ENCODE data around the gene DLG2.

The DLG2 gene

GRCh38 chr11:83715927-83716535, 1911.1 kb downstream of the DLG2 start:
- Histone ChIP-seq H3K9me3 (ENCODE audit: low read length) (no peaks in the 10 kb centered on the region), H3K4me1 (ENCODE audit: insufficient read depth, low read length) (peaks cover 2% of the 10 kb centered on the region), H3K36me3 (ENCODE audit: insufficient read depth, low read length) (no peaks in the 10 kb centered on the region), H3K27me3 (ENCODE audit: insufficient read depth, low read length) (no peaks in the 10 kb centered on the region), H3K4me3 (ENCODE audit: low read length) (no peak overlapping the region), H2AFZ (ENCODE audit: low read depth, low read length) (no peak overlapping the region)

GRCh38 chr11:83713708-83714107, 1913.4 kb downstream of the DLG2 start:
- Histone ChIP-seq H3K27me3 (ENCODE audit: insufficient read depth, low read length) (no peaks in the 10 kb centered on the region), H3K4me3 (ENCODE audit: low read length) (no peak overlapping the region), H2AFZ (ENCODE audit: low read depth, low read length) (no peak overlapping the region), H3K36me3 (ENCODE audit: insufficient read depth, low read length) (no peaks in the 10 kb centered on the region), H3K9me3 (ENCODE audit: low read length) (no peaks in the 10 kb centered on the region), H3K4me1 (ENCODE audit: insufficient read depth, low read length) (peaks cover 3% of the 10 kb centered on the region)

GRCh38 chr11:83711106-83711527, 1916.0 kb downstream of the DLG2 start:
- no peaks in the 10 kb centered on the region for H3K36me3 ChIP-seq (ENCODE audit: insufficient read depth, low read length)
- peaks cover 3% of the 10 kb centered on the region for H3K4me1 ChIP-seq (ENCODE audit: insufficient read depth, low read length)
- H2AFZ ChIP-seq (ENCODE audit: low read depth, low read length), result no peak overlapping the region
- H3K27me3 ChIP-seq (ENCODE audit: insufficient read depth, low read length), result no peaks in the 10 kb centered on the region
- H3K4me3 ChIP-seq (ENCODE audit: low read length), result no peak overlapping the region
- no peaks in the 10 kb centered on the region for H3K9me3 ChIP-seq (ENCODE audit: low read length)

- Histone ChIP-seq H3K4me3 (ENCODE audit: low read length) (no peak overlapping the region), H3K4me1 (ENCODE audit: insufficient read depth, low read length) (peaks cover 3% of the 10 kb centered on the region), H3K9me3 (ENCODE audit: low read length) (no peaks in the 10 kb centered on the region), H3K27me3 (ENCODE audit: insufficient read depth, low read length) (no peaks in the 10 kb centered on the region), H3K36me3 (ENCODE audit: insufficient read depth, low read length) (no peaks in the 10 kb centered on the region), H2AFZ (ENCODE audit: low read depth, low read length) (no peak overlapping the region)
Observed at GRCh38 chr11:83709434-83709833, 1917.7 kb downstream of the DLG2 start.

GRCh38 chr11:83706566-83706965, 1920.6 kb downstream of the DLG2 start:
- H3K4me3 ChIP-seq (ENCODE audit: low read length), result no peak overlapping the region
- H3K9me3 ChIP-seq (ENCODE audit: low read length), result no peaks in the 10 kb centered on the region

GRCh38 chr11:83702796-83703195, 1924.3 kb downstream of the DLG2 start:
- Histone ChIP-seq H2AFZ (ENCODE audit: low read depth, low read length) (no peak overlapping the region), H3K27me3 (ENCODE audit: insufficient read depth, low read length) (no peaks in the 10 kb centered on the region), H3K9me3 (ENCODE audit: low read length) (no peaks in the 10 kb centered on the region), H3K4me3 (ENCODE audit: low read length) (no peak overlapping the region), H3K4me1 (ENCODE audit: insufficient read depth, low read length) (no peaks in the 10 kb centered on the region), H3K36me3 (ENCODE audit: insufficient read depth, low read length) (no peaks in the 10 kb centered on the region)

More at GRCh38 chr11:83706566-83706965, 1920.6 kb downstream of the DLG2 start:
- H3K27me3 ChIP-seq (ENCODE audit: insufficient read depth, low read length), result no peaks in the 10 kb centered on the region
- H3K36me3 ChIP-seq (ENCODE audit: insufficient read depth, low read length), result no peaks in the 10 kb centered on the region
- H3K4me1 ChIP-seq (ENCODE audit: insufficient read depth, low read length), result peaks cover 3% of the 10 kb centered on the region
- no peak overlapping the region for H2AFZ ChIP-seq (ENCODE audit: low read depth, low read length)

- Histone ChIP-seq H2AFZ (ENCODE audit: low read depth, low read length) (no peak overlapping the region), H3K4me3 (ENCODE audit: low read length) (no peak overlapping the region), H3K27me3 (ENCODE audit: insufficient read depth, low read length) (no peaks in the 10 kb centered on the region), H3K36me3 (ENCODE audit: insufficient read depth, low read length) (no peaks in the 10 kb centered on the region), H3K4me1 (ENCODE audit: insufficient read depth, low read length) (peaks cover 23% of the 10 kb centered on the region), H3K9me3 (ENCODE audit: low read length) (no peaks in the 10 kb centered on the region)
Observed at GRCh38 chr11:83697518-83697917, 1929.6 kb downstream of the DLG2 start.

- no peaks in the 10 kb centered on the region for H3K9me3 ChIP-seq (ENCODE audit: low read length)
- H3K4me1 ChIP-seq (ENCODE audit: insufficient read depth, low read length), result peaks cover 23% of the 10 kb centered on the region
- H2AFZ ChIP-seq (ENCODE audit: low read depth, low read length), result peak overlapping the region; percentile 61
- H3K27me3 ChIP-seq (ENCODE audit: insufficient read depth, low read length), result no peaks in the 10 kb centered on the region
- H3K36me3 ChIP-seq (ENCODE audit: insufficient read depth, low read length), result no peaks in the 10 kb centered on the region
- H3K4me3 ChIP-seq (ENCODE audit: low read length), result no peak overlapping the region
Observed at GRCh38 chr11:83695046-83695445, 1932.1 kb downstream of the DLG2 start.

GRCh38 chr11:83694191-83694910, 1932.8 kb downstream of the DLG2 start:
- peaks cover 23% of the 10 kb centered on the region for H3K4me1 ChIP-seq (ENCODE audit: insufficient read depth, low read length)
- no peaks in the 10 kb centered on the region for H3K9me3 ChIP-seq (ENCODE audit: low read length)
- no peak overlapping the region for H3K4me3 ChIP-seq (ENCODE audit: low read length)
- peak overlapping the region; percentile 61 for H2AFZ ChIP-seq (ENCODE audit: low read depth, low read length)
- H3K36me3 ChIP-seq (ENCODE audit: insufficient read depth, low read length), result no peaks in the 10 kb centered on the region
- H3K27me3 ChIP-seq (ENCODE audit: insufficient read depth, low read length), result no peaks in the 10 kb centered on the region

GRCh38 chr11:83693306-83693992, 1933.7 kb downstream of the DLG2 start:
- no peaks in the 10 kb centered on the region for H3K27me3 ChIP-seq (ENCODE audit: insufficient read depth, low read length)

GRCh38 chr11:83692675-83693074, 1934.5 kb downstream of the DLG2 start:
- Histone ChIP-seq H3K27me3 (ENCODE audit: insufficient read depth, low read length) (no peaks in the 10 kb centered on the region), H3K4me3 (ENCODE audit: low read length) (no peak overlapping the region), H3K9me3 (ENCODE audit: low read length) (no peaks in the 10 kb centered on the region), H2AFZ (ENCODE audit: low read depth, low read length) (no peak overlapping the region), H3K36me3 (ENCODE audit: insufficient read depth, low read length) (no peaks in the 10 kb centered on the region), H3K4me1 (ENCODE audit: insufficient read depth, low read length) (peaks cover 29% of the 10 kb centered on the region)

More at GRCh38 chr11:83693306-83693992, 1933.7 kb downstream of the DLG2 start:
- H3K4me3 ChIP-seq (ENCODE audit: low read length), result no peak overlapping the region
- H3K9me3 ChIP-seq (ENCODE audit: low read length), result no peaks in the 10 kb centered on the region
- no peaks in the 10 kb centered on the region for H3K36me3 ChIP-seq (ENCODE audit: insufficient read depth, low read length)
- H2AFZ ChIP-seq (ENCODE audit: low read depth, low read length), result no peak overlapping the region
- peaks cover 23% of the 10 kb centered on the region for H3K4me1 ChIP-seq (ENCODE audit: insufficient read depth, low read length)

GRCh38 chr11:83691451-83691950, 1935.6 kb downstream of the DLG2 start:
- no peaks in the 10 kb centered on the region for H3K9me3 ChIP-seq (ENCODE audit: low read length)
- H3K36me3 ChIP-seq (ENCODE audit: insufficient read depth, low read length), result no peaks in the 10 kb centered on the region
- no peaks in the 10 kb centered on the region for H3K27me3 ChIP-seq (ENCODE audit: insufficient read depth, low read length)
- H2AFZ ChIP-seq (ENCODE audit: low read depth, low read length), result no peak overlapping the region
- H3K4me3 ChIP-seq (ENCODE audit: low read length), result no peak overlapping the region
- peaks cover 30% of the 10 kb centered on the region for H3K4me1 ChIP-seq (ENCODE audit: insufficient read depth, low read length)

GRCh38 chr11:83689144-83689780, 1937.9 kb downstream of the DLG2 start:
- Histone ChIP-seq H3K4me1 (ENCODE audit: insufficient read depth, low read length) (peaks cover 24% of the 10 kb centered on the region), H3K9me3 (ENCODE audit: low read length) (no peaks in the 10 kb centered on the region), H3K4me3 (ENCODE audit: low read length) (no peak overlapping the region), H3K36me3 (ENCODE audit: insufficient read depth, low read length) (no peaks in the 10 kb centered on the region), H3K27me3 (ENCODE audit: insufficient read depth, low read length) (no peaks in the 10 kb centered on the region), H2AFZ (ENCODE audit: low read depth, low read length) (no peak overlapping the region)

Measured in neuron (in vitro differentiated cells).